ENCODE results near the gene ZFAND3.

DNA sequence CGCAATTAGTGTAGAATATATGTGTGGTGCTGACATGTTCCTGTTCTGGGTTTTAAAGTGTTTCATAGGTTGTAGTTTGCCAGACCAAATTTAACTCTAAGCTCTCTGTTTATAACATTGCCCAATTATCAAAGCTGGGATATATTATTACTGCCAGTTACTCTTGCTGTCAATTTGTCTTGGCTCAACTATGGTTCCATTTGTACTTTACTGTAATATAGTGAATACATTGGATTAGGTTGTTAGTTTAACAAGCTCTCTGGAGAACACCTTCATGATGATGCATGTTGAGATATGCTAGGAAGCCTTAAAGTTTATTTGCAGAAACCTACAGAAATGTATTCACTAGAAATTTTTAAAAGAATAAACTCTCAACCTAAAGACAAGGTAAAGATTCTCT lies 259.6 kb downstream of the ZFAND3 start:
- TF ChIP-seq, protein P1, sequence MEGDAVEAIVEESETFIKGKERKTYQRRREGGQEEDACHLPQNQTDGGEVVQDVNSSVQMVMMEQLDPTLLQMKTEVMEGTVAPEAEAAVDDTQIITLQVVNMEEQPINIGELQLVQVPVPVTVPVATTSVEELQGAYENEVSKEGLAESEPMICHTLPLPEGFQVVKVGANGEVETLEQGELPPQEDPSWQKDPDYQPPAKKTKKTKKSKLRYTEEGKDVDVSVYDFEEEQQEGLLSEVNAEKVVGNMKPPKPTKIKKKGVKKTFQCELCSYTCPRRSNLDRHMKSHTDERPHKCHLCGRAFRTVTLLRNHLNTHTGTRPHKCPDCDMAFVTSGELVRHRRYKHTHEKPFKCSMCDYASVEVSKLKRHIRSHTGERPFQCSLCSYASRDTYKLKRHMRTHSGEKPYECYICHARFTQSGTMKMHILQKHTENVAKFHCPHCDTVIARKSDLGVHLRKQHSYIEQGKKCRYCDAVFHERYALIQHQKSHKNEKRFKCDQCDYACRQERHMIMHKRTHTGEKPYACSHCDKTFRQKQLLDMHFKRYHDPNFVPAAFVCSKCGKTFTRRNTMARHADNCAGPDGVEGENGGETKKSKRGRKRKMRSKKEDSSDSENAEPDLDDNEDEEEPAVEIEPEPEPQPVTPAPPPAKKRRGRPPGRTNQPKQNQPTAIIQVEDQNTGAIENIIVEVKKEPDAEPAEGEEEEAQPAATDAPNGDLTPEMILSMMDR (IDR thresholded peaks at IDR 0.05) = no peak
- no peak for TF ChIP-seq POLR2A (IDR thresholded peaks at IDR 0.05)
